ENCODE measurements around the gene ADCY5. TPM values are rescaled to one million over a fixed set of nuclear protein-coding genes. Genes with fewer than 3 reads are reported as not detected.

Gene ADCY5
- total RNA-seq, 1 donor from 2014 or later = 6.8 TPM

DNA sequence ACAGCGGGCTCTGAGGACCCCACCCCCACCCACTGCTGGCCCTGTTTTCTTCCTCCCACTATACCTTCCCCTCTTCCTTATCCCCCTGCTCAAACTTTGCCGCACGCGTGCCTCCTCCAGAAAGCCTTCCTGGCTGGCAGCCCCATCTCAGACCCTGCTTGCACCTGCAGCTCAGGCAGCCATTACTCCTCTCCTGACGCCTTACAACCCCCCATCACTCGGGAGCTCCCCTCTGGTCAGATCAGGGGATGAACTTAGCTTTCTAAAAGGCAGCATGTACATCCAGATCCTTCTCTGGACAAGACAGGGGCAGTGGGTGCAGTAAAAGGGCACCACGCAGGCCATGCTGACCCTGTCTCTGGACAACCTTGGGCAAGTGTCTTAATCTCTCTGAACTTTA is 152.6 kb downstream of the ADCY5 start:
- H3K9me3 ChIP-seq (ENCODE audit: control insufficient read depth in 3 of 3, low read length in 3 of 3) = no peaks in the 10 kb centered on the region
- no peak overlapping the region for H3K4me3 ChIP-seq (ENCODE audit: low read length in 3 of 3)
- H3K27me3 ChIP-seq (ENCODE audit: control insufficient read depth in 3 of 3, insufficient read depth in 3 of 3, low read length in 3 of 3) = peaks cover 6 to 21% (median 16%) of the 10 kb centered on the region in 3 donors
- H3K36me3 ChIP-seq (ENCODE audit: control insufficient read depth in 3 of 3, insufficient read depth in 3 of 3, low read length in 3 of 3) = peaks cover 0 to 2% (median 0%) of the 10 kb centered on the region in 3 donors
- no peak overlapping the region for H3K27ac ChIP-seq (ENCODE audit: low read depth, low read length)
- H3K9ac ChIP-seq (ENCODE audit: low read depth in 1 of 3, low read length in 3 of 3) = no peak overlapping the region
- H3K4me1 ChIP-seq (ENCODE audit: control insufficient read depth in 3 of 3, insufficient read depth in 3 of 3, low read length in 3 of 3) = no peaks in the 10 kb centered on the region

GRCh38 chr3:123295901-123296250 is 153.0 kb downstream of the ADCY5 start:
- H3K4me3 ChIP-seq (ENCODE audit: low read length in 3 of 3) = no peak overlapping the region
- H3K9me3 ChIP-seq (ENCODE audit: control insufficient read depth in 3 of 3, low read length in 3 of 3) = no peaks in the 10 kb centered on the region
- H3K4me1 ChIP-seq (ENCODE audit: control insufficient read depth in 3 of 3, insufficient read depth in 3 of 3, low read length in 3 of 3) = no peaks in the 10 kb centered on the region
- no peak overlapping the region for H3K27ac ChIP-seq (ENCODE audit: low read depth, low read length)
- peaks cover 0 to 2% (median 0%) of the 10 kb centered on the region in 3 donors for H3K36me3 ChIP-seq (ENCODE audit: control insufficient read depth in 3 of 3, insufficient read depth in 3 of 3, low read length in 3 of 3)
- H3K9ac ChIP-seq (ENCODE audit: low read depth in 1 of 3, low read length in 3 of 3) = no peak overlapping the region
- peaks cover 8 to 20% (median 16%) of the 10 kb centered on the region in 3 donors for H3K27me3 ChIP-seq (ENCODE audit: control insufficient read depth in 3 of 3, insufficient read depth in 3 of 3, low read length in 3 of 3)

- no peak overlapping the region for H3K27ac ChIP-seq (ENCODE audit: low read depth, low read length)
- H3K9ac ChIP-seq (ENCODE audit: low read depth in 1 of 3, low read length in 3 of 3) = no peak overlapping the region
- peaks cover 0 to 2% (median 0%) of the 10 kb centered on the region in 3 donors for H3K36me3 ChIP-seq (ENCODE audit: control insufficient read depth in 3 of 3, insufficient read depth in 3 of 3, low read length in 3 of 3)
- peaks cover 8 to 20% (median 16%) of the 10 kb centered on the region in 3 donors for H3K27me3 ChIP-seq (ENCODE audit: control insufficient read depth in 3 of 3, insufficient read depth in 3 of 3, low read length in 3 of 3)
- H3K9me3 ChIP-seq (ENCODE audit: control insufficient read depth in 3 of 3, low read length in 3 of 3) = no peaks in the 10 kb centered on the region
- H3K4me3 ChIP-seq (ENCODE audit: low read length in 3 of 3) = no peak overlapping the region
- no peaks in the 10 kb centered on the region for H3K4me1 ChIP-seq (ENCODE audit: control insufficient read depth in 3 of 3, insufficient read depth in 3 of 3, low read length in 3 of 3)
These were observed 153.6 kb downstream of the ADCY5 start for GRCh38 chr3:123295171-123295900.

DNA sequence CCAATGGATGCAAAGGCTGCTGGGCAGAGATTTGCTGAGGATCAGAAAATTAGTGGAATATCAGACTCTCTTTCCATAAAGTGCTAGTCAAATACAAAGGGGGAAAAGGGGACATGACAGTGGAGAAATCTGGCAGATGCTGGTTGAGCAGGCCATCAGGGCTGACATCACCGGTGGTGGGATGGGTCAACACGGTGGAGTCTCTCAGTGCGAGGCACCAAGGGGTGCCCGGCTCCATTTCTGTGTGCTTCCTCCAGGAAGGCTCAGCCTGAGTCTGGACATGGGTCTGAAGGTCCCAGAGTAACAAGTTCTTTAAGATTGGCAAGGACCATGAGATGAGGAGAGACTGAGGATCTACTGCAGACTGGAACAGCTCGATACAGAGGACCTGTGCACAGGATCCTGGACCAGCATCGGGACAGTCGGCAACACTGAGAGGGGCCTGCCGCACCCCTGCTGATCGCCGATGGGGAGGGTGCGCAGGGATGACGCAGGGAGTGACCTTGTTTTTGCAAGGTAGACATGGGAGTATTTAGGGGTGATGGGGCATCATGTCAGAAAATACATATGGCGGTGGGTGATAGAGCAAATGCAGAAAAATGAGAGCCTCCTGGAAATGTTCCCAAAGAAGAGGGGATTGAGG is 154.5 kb downstream of the ADCY5 start:
- Histone ChIP-seq H3K27ac (ENCODE audit: low read depth, low read length) (no peak overlapping the region), H3K4me3 (ENCODE audit: low read length in 3 of 3) (no peak overlapping the region), H3K27me3 (ENCODE audit: control insufficient read depth in 3 of 3, insufficient read depth in 3 of 3, low read length in 3 of 3) (peaks cover 8 to 20% (median 16%) of the 10 kb centered on the region in 3 donors), H3K36me3 (ENCODE audit: control insufficient read depth in 3 of 3, insufficient read depth in 3 of 3, low read length in 3 of 3) (no peaks in the 10 kb centered on the region), H3K9me3 (ENCODE audit: control insufficient read depth in 3 of 3, low read length in 3 of 3) (no peaks in the 10 kb centered on the region), H3K4me1 (ENCODE audit: control insufficient read depth in 3 of 3, insufficient read depth in 3 of 3, low read length in 3 of 3) (no peaks in the 10 kb centered on the region), H3K9ac (ENCODE audit: low read depth in 1 of 3, low read length in 3 of 3) (no peak overlapping the region)

DNA sequence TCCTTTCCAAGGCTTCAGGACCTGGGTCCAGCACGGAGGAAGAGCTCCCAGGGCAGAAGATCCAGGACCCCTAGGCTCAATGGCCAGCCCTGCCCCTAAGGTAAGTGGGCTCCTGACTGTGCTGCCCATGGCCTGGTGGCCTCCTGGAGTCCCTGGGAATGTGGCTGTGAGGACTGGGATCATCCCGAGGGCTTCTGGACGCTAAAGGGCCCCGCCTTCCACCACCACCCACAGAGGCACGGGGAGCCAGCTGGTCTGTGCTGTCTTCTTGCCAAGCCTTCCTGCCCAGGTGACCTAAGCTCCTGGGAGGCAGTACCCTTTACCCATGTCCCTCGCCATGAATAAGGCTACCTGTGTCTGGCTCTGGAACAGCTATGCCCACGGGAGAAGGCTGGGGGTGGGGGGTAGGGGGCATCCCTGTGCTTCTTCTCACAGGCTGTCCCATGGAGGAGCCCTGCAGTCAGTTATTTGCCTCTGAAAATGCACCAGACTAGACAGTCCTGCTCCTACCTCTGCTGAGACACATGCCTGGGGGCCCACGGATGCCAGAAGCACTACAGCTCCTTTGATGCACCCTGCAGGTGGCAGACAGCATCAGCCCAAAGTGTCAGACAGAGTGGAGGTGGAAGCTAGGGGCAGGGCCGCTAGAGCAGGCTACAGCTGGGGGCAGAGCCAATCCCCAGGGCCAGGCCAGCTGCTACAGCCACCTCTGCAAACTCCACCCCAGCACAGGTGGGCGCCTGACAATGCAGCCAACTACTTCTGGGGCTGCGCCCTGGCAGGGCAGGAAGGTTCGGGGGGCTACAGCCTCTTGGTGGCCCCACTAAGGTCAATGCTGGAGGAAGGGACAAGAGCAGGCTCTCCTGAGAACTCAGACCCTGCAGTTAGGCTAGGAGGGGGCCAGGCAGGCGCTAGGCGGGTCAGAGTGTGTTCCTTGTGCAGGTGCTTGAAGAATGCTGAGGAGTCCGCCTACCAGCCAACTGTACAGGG is 156.3 kb downstream of the ADCY5 start:
- Histone ChIP-seq H3K9me3 (ENCODE audit: control insufficient read depth in 3 of 3, low read length in 3 of 3) (no peaks in the 10 kb centered on the region), H3K27ac (ENCODE audit: low read depth, low read length) (no peak overlapping the region), H3K9ac (ENCODE audit: low read depth in 1 of 3, low read length in 3 of 3) (no peak overlapping the region), H3K27me3 (ENCODE audit: control insufficient read depth in 3 of 3, insufficient read depth in 3 of 3, low read length in 3 of 3) (peaks cover 8 to 20% (median 16%) of the 10 kb centered on the region in 3 donors), H3K4me1 (ENCODE audit: control insufficient read depth in 3 of 3, insufficient read depth in 3 of 3, low read length in 3 of 3) (no peaks in the 10 kb centered on the region), H3K4me3 (ENCODE audit: low read length in 3 of 3) (no peak overlapping the region), H3K36me3 (ENCODE audit: control insufficient read depth in 3 of 3, insufficient read depth in 3 of 3, low read length in 3 of 3) (no peaks in the 10 kb centered on the region)

DNA sequence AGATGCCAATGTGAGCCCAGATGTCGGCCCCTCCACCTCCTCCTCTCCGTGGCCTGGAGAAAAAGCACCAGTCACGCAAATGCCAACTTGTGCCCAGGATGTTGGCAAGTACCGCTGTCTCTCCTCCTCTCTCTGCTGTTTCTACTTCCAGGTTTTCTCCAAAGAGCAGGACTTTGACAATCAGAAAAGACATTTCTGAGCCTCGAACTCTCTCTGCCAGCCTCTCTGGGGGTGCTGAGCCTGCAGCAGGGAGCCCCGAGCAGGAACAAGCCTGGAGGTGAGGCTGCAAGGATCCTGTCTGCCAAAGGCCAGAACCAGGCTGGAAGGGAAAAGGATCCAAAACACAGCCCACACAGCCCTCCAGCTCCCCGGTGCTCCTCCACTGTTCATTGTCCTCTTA is 157.5 kb downstream of the ADCY5 start:
- no peak overlapping the region for H3K9ac ChIP-seq (ENCODE audit: low read depth in 1 of 3, low read length in 3 of 3)
- H3K4me1 ChIP-seq (ENCODE audit: control insufficient read depth in 3 of 3, insufficient read depth in 3 of 3, low read length in 3 of 3) = no peaks in the 10 kb centered on the region
- H3K27me3 ChIP-seq (ENCODE audit: control insufficient read depth in 3 of 3, insufficient read depth in 3 of 3, low read length in 3 of 3) = peaks cover 8 to 20% (median 16%) of the 10 kb centered on the region in 3 donors
- H3K27ac ChIP-seq (ENCODE audit: low read depth, low read length) = no peak overlapping the region
- H3K9me3 ChIP-seq (ENCODE audit: control insufficient read depth in 3 of 3, low read length in 3 of 3) = no peaks in the 10 kb centered on the region
- H3K36me3 ChIP-seq (ENCODE audit: control insufficient read depth in 3 of 3, insufficient read depth in 3 of 3, low read length in 3 of 3) = no peaks in the 10 kb centered on the region
- no peak overlapping the region for H3K4me3 ChIP-seq (ENCODE audit: low read length in 3 of 3)

DNA sequence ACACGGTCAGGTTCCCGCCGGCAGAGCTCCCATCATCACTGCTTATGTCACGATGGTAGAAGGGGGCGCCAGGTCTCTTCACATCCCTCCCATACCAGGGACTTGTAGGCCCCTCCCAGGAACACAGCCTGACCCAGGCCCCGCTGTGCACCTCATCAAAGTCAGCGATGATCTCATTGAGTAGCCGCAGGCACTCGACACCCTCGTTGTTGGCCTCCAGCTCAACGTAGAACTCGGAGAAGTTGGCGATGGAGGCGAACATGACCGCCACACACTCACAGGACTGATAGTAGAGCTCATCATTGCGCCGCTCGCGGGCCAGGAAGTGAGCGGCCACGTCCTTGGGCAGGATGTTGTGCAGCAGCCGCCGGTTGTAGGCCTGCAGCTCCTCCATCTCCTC is 157.9 kb downstream of the ADCY5 start:
- Histone ChIP-seq H3K27me3 (ENCODE audit: control insufficient read depth in 3 of 3, insufficient read depth in 3 of 3, low read length in 3 of 3) (peaks cover 8 to 20% (median 16%) of the 10 kb centered on the region in 3 donors), H3K4me3 (ENCODE audit: low read length in 3 of 3) (no peak overlapping the region), H3K27ac (ENCODE audit: low read depth, low read length) (no peak overlapping the region), H3K9me3 (ENCODE audit: control insufficient read depth in 3 of 3, low read length in 3 of 3) (no peaks in the 10 kb centered on the region), H3K4me1 (ENCODE audit: control insufficient read depth in 3 of 3, insufficient read depth in 3 of 3, low read length in 3 of 3) (no peaks in the 10 kb centered on the region), H3K9ac (ENCODE audit: low read depth in 1 of 3, low read length in 3 of 3) (no peak overlapping the region), H3K36me3 (ENCODE audit: control insufficient read depth in 3 of 3, insufficient read depth in 3 of 3, low read length in 3 of 3) (no peaks in the 10 kb centered on the region)

GRCh38 chr3:123290107-123290930 is 158.6 kb downstream of the ADCY5 start:
- no peaks in the 10 kb centered on the region for H3K9me3 ChIP-seq (ENCODE audit: control insufficient read depth in 3 of 3, low read length in 3 of 3)
- H3K9ac ChIP-seq (ENCODE audit: low read depth in 1 of 3, low read length in 3 of 3) = no peak overlapping the region
- no peak overlapping the region for H3K4me3 ChIP-seq (ENCODE audit: low read length in 3 of 3)
- H3K27ac ChIP-seq (ENCODE audit: low read depth, low read length) = no peak overlapping the region
- H3K36me3 ChIP-seq (ENCODE audit: control insufficient read depth in 3 of 3, insufficient read depth in 3 of 3, low read length in 3 of 3) = no peaks in the 10 kb centered on the region
- H3K4me1 ChIP-seq (ENCODE audit: control insufficient read depth in 3 of 3, insufficient read depth in 3 of 3, low read length in 3 of 3) = no peaks in the 10 kb centered on the region
- H3K27me3 ChIP-seq (ENCODE audit: control insufficient read depth in 3 of 3, insufficient read depth in 3 of 3, low read length in 3 of 3) = peaks cover 8 to 17% (median 10%) of the 10 kb centered on the region in 3 donors

- Histone ChIP-seq H3K4me1 (ENCODE audit: control insufficient read depth in 3 of 3, insufficient read depth in 3 of 3, low read length in 3 of 3) (peaks cover 0 to 4% (median 0%) of the 10 kb centered on the region in 3 donors), H3K27ac (ENCODE audit: low read depth, low read length) (no peak overlapping the region), H3K9ac (ENCODE audit: low read depth in 1 of 3, low read length in 3 of 3) (no peak overlapping the region), H3K9me3 (ENCODE audit: control insufficient read depth in 3 of 3, low read length in 3 of 3) (no peaks in the 10 kb centered on the region), H3K36me3 (ENCODE audit: control insufficient read depth in 3 of 3, insufficient read depth in 3 of 3, low read length in 3 of 3) (no peaks in the 10 kb centered on the region), H3K4me3 (ENCODE audit: low read length in 3 of 3) (no peak overlapping the region), H3K27me3 (ENCODE audit: control insufficient read depth in 3 of 3, insufficient read depth in 3 of 3, low read length in 3 of 3) (peaks cover 8 to 16% (median 10%) of the 10 kb centered on the region in 3 donors)
These were observed 159.3 kb downstream of the ADCY5 start for GRCh38 chr3:123289391-123290106.

Measured in skeletal muscle tissue (tissue), 4 donors.